NCI-H1417 treated with DMSO at 0.1 percent for 48 hours (cell line): Measurements from ENCODE around the gene CRTC2.
A peak's percentile ranks its signal among the peaks of the same experiment; 100 is the strongest.
"Not testable (repeated sequence)": the region's sequence is repeated elsewhere in the genome, so short reads cannot be mapped to it uniquely, and the experiment has no call there.

ENCODE experiments used
- DNase-seq: peaks from one replicate; lab custom pipeline; 2025; lab: John Stamatoyannopoulos, UW

CRTC2 gene

DNA sequence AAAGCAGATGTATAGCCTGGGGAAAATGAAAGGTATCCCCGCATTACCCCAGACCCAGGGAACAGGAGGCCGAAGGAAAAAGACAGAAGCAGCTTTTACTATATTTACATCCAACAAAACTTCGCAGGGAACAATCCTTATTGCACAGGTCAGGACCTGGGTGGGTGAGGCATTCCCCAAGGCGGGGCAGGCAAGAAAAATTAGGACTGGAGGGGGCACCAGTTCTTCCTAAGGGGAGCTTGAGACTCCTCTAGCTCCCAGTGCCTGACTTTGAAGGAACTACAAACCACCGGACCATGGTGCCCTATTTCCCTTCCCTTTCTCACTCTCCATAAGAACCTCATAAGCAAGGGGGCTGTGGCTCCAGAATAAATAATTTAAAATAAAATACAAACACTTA is 29.0 kb downstream of the CRTC2 start:
- no peak for DNase-seq

DNA sequence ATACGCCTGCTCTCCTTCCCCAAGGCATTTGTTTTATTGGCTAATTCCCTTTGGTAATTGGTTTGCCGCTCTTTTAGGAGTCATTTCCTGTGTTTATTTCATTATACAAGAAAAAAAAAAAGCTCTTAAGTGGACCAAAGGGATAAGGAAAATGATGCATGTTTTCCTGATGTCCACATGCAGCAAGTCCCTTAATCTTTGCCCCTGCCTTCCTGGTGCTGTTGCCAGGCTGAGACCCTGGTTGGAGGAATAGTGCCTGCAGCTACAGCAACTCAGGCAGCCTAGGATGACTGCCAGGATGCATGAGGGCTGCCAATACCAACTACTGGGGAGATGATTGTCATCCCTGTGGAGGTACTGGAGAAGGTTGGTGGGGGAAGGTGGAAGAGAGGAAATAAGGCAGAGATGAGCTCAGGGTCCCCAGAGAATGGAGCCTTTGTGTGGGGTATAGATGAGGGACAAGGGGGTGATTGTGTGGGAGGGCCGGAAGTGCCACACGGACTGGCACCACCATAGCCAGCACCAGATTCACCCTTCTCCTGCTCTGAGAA is 29.5 kb downstream of the CRTC2 start:
- DNase-seq: no peak

GRCh38 chr1:153928245-153928644 is 30.2 kb downstream of the CRTC2 start:
- no peak for DNase-seq

DNA sequence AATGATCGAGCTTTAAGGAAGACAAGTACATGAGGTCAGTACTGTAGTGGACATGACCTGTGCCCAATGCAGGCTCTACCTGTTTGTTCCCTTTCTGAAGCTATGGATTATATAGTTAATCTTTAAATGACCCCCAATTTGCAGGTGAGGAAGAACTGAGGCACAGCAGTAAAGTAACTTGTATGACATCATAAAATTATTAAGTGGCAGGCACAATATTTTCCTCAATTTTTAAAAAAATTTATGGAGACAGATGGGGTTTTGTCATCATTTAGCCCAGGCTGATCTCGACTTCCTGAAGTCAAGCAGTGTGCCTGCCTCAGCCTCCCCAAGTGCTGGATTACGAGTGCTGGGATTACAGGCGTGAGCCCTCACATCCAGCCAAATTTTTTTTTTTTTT is 32.0 kb downstream of the CRTC2 start:
- no peak for DNase-seq

- peak; percentile 98 for DNase-seq
Measured at GRCh38 chr1:153922972-153923925, 35.2 kb downstream of the CRTC2 start, which contains the start of gene GATAD2B. Gene GATAD2B (minus strand): TSS chr1:153922972. CDS start chr1:153828347, 94,625 bp downstream.

DNA sequence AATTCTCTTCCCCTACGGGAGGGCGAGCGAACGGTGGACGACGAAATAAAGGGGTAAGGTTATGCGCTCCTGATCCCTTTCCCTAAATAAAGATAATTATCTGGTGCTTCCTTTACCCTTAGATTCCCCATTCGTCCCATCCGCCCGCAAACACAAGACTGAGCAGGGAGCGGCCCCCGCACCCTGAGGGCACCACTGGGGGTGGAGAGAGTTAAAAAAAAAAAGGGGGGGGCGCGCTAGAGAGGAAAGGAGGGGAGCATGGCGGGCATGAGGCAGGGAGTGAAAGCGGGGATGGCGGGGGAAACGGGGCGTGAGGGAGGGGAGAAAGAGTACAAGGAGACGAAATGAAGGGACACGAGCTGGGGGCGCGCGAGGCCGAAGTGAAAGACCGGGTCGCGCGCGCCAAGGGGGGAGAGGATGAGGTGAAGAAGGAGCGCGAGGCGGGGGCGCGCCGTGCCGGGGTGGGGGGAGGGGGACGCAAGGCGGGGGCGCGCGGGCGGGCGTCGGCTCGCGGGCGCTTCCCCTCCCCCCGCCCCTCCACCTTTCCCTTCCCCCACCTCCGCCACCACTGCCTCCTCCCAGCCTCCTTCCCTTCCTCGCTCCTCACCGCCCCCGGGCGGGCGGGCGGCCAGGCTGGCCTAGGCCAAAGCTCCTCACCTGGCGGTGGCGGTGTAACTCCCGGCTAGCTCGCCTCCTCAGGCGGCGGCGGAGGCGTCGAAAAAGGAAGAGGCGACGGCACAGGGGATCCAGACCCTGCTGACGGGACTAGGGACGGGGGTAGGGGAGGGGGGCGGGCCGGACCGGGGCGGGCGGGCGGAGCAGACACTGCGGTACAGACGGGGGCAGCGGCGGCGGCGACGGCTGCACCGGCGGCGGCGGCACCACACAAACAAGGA is 36.1 kb downstream of the CRTC2 start:
- no peak for DNase-seq

DNA sequence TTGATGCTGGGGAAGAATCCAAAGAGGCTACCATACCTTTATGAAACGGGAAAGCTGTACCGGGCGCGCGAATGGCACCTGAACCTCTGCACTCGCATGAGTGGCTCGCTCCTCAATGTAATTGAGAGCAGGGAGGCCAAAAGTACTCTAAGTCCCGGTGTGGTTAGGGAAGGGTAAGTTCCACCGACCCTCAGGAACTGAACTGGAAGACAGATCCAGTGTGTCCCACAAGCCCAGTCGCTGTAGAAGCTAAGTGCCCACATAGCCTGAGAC is 36.7 kb downstream of the CRTC2 start:
- no peak for DNase-seq

DNA sequence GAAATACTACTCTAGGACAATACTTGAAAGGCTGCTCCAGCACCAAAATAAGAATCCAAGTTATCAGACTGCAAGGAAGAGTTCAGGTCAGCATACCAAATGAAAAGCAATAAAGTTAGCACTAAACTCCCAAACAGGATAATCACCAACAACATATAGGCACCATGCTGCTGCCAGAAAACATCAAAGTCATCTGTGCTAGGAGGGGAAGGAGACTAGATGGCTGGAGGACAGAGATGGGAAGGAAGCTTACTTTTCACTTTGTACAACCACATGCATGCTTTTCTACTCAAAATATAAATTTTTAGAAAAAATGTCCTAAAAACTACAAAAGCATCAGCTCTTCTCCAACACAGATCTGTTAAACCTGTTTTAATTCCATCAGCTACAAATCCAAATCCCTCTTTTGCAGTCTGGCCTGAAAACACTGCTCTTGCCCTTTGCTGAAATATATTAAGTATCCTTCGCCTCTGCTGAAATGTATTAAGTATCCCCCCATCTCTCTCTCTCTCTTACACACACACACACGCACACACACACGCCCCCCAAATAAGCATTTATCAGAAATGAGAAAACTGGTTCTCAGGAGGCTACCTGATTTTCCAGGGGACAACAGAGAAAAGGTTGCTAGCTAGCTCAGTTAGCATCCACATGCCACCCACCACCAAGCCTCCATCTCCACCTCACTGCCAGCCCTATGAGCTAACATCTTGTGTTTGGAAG is 37.2 kb downstream of the CRTC2 start:
- no peak for DNase-seq

DNA sequence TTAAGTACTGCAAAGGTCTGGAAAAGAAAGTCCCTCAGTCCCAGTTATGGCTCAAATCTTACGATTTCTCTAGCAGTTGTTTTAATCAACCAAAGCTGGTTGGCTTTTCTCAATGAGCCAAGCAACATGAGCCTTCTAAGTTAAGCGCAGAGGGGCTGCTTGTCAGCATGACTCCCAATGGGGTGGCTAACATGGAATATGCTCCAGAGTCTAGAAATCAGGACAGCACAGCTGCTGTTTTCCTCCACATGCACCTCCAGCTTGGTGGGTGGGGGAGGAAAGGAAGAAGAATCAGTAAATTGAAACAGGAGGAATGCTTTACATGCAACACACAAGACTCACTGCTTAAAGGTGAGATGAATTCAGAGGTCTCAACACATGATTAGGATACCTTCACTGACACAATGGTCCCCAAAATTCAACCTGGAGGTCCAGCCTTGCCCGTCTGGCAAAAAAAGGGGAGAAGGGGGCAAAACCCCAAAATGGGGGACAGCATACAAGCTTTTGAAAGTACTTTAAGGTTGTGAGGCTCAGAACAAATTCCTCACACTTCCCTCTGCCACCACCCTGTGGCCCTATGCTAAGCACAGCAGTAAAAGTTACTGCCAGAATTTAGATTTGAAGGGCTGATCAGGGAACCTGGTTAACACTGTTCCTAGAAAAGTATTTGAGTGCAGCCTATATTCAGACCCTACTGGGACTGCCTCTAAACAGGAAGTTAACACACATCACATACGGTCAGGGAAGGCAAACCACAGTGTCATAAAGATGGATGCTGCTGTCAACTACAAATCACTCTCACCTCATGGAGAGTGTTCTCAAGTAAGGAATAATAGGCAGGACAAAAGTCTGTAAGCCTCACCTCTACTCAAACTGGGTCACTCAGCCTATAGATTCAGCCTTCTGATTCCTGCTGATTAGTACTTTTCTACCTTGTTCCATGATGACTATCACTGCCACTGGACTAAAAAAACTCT is 38.2 kb downstream of the CRTC2 start:
- DNase-seq: no peak

- DNase-seq: no peak
Measured at GRCh38 chr1:153916297-153916696, 42.1 kb downstream of the CRTC2 start.

GRCh38 chr1:153912349-153912748 is 46.1 kb downstream of the CRTC2 start:
- no peak for DNase-seq

DNA sequence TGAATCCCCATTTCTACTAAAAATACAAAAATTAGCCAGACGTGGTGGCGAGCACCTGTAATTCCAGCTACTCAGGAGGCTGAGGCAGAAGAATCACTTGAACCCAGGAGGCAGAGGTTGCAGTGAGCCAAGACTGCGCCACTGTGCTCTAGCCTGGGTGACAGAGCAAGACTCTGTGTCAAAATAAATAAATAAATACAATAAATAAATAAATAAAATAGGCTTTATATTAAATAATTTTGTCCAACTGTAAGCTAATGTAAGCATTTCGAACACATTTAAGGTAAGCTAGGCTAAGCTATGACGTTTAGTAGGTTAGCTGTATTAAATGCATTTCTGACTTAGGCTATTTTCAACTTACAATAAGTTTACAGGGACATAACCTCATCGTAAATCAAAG is 47.9 kb downstream of the CRTC2 start:
- DNase-seq: not testable (repeated sequence)

GRCh38 chr1:153908071-153908470 is 50.3 kb downstream of the CRTC2 start:
- DNase-seq: no peak

DNA sequence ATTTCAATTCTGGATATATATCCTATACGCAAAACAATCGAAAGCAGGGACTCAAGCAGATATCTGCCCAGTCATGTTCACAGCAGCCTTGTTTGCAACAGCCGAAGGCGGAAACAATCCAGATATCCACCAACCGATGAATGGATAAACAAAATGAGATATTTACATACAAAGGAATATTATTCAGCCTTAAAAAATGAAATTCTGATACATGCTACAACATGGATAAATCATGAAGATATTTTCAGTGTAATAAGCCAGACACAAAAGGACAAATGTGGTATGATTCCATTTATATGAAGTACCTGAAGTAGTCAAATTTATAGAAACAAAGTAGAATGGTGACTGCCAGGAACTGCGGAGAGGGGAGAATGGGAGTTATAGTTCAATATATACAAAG is 51.3 kb downstream of the CRTC2 start:
- DNase-seq: no peak

DNA sequence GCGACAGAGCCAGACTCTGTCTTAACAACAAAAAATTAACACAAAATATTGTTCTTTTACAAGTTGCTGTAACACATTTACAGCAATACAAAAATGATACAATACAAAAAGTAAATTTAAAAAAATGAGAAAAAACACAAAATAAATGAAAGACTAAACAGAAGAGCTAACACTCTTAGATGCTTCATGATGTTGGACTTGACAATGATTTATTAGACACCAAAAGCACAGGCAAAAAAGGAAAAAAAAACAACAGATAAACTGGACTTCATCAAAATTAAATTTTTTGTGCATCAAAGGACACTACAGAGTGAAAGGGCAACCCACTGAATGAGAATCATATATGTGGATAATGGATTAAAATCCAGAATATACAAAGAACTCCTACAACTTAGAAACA is 52.0 kb downstream of the CRTC2 start:
- no peak for DNase-seq

DNA sequence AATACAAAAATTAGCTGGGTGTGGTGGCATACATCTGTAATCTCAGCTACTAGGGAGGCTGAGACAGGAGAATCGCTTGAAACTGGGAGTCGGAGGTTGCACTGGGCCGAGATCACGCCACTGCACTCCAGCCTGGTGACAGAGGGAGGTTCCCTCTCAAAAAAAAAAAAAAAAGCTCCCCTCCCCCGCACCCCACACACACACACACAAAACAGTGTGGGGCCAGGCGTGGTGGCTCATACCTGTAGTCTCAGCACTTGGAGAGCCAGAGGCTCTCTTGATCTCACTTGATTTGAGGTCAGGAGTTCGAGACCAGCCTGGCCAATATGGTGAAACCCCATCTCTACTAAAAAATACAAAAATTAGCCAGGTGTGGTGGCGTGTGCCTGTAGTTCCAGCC is 52.5 kb downstream of the CRTC2 start:
- DNase-seq: not testable (repeated sequence)

DNA sequence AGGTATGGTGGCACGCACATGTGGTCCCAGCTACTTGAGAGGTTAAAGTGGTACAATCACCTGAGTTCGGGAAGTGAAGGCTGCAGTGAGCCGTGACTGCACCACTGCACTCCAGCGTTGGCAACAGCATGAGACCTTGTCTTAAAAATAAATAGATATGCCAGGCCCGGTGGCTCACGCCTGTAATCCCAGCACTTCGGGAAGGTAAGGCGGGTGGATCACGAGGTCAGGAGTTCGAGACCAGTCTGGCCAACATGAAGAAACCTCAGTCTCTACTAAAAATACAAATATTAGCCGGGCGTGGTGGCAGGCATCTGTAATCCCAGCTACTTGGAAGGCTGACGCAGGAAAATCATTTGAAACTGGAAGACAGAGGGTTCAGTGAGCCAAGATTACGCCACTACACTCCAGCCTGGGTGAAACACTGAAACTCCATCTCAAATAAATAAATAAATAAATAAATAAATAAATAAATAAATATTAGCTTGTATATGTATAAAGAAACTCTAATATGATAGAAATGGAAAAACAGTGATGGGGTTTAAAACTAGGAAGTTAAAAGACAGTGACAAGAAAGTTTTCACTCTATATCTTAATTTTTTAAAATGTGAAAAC is 54.5 kb downstream of the CRTC2 start:
- DNase-seq: no peak

DNA sequence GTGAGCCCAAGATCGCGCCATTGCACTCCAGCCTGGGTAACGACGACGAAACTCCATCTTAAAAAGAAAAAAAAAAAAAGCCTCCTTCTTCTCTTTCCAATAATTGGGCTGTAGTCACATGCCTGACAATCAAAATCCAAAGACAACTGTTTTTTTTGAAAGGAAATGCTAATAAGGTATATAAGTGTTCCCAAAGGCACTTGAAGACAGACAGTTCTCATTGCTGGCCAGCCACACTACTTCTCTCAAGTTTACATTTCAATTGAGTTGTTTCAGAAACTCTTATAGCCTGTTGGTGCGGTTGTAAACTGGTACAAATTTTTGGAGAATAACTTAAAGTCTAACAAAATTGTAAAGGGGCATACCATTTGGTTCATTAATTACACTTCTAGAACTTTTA is 58.9 kb downstream of the CRTC2 start:
- no peak for DNase-seq
